K562 (cell line): ENCODE measurements around the gene ARHGAP4. TPM values are rescaled to one million over a fixed set of nuclear protein-coding genes. Genes with fewer than 3 reads are reported as not detected.

ENCODE experiments used
- ATAC-seq: fragments of 200-7000 bp; cut with Tn5 transposase; 3 replicates; pipeline ENCODE4 v1.9.1; 2020; ENCODE audit warnings: moderate library complexity
- BruUV-seq: library from RNA; stranded (reverse); fragments of 400-500 nt; replicated peaks from 2 replicates; lab custom pipeline; 2021; lab: Mats Ljungman, UMichigan
- CTCF ChIA-PET: fragments of 300-600 bp; formaldehyde crosslinking; extraction: SDS; loops from one replicate; lab custom pipeline; 2021; ENCODE audit warnings: low intra/inter-chr PET ratio; lab: Yijun Ruan, JAX
- POLR2A ChIA-PET: fragments of 300-600, 350-650 bp; sonication (Branson Sonifier 250); formaldehyde crosslinking; extraction: SDS; loops from one replicate; lab custom pipeline; 2021; ENCODE audit warnings: antibody characterized with exemption, inconsistent platforms; lab: Yijun Ruan, JAX
- DNase-seq, 4 experiments: peaks; one replicate each; pipeline versions ENCODE4 v3.0.0 to v3.0.0-alpha.2; 2011 to 2018; ENCODE audit warnings: low spot score in 3 of 4, mixed read lengths in 3 of 4; ENCODE audit errors: extremely low read depth in 1 of 4
- FAIRE-seq: peaks from 2 replicates; lab custom pipeline; 2011; peaks lifted over from hg19 to GRCh38; lab: Jason Lieb, UNC
- H2AFZ ChIP-seq: 2 replicates; pipeline ENCODE4 v1.6.0; 2011; ENCODE audit warnings: low read depth, low read length, control low read depth, inconsistent platforms
- H3K27ac ChIP-seq: fragments of 200-600 bp; 3 replicates; pipeline ENCODE4 v1.8.0; 2011; ENCODE audit warnings: low read depth, mild to moderate bottlenecking, control low read depth, inconsistent platforms, low read length, moderate library complexity, mixed read lengths; ENCODE audit errors: extremely low read depth
- H3K27me3 ChIP-seq, 2 experiments: fragments of 300-600 bp in 1 of 2; 2 replicates in 1 of 2; 3 replicates in 1 of 2; pipeline versions ENCODE4 v1.6.0 to v1.8.0; 2011; ENCODE audit warnings: inconsistent platforms in 2 of 2, low read length in 2 of 2, mild to moderate bottlenecking in 1 of 2, mixed read lengths in 1 of 2, moderate library complexity in 1 of 2; ENCODE audit not compliant: control insufficient read depth in 2 of 2, insufficient read depth in 2 of 2
- H3K36me3 ChIP-seq: fragments of 300-600 bp; 3 replicates; pipeline ENCODE4 v1.8.0; 2011; ENCODE audit warnings: mild to moderate bottlenecking, low read length, inconsistent platforms; ENCODE audit not compliant: control insufficient read depth, insufficient read depth
- H3K4me1 ChIP-seq, 2 experiments: fragments of 200-600 bp in 1 of 2; replicated peaks in 1 of 2; 2 replicates in 1 of 2; 3 replicates in 1 of 2; pipeline versions ENCODE4 v1.5.1 to v1.8.0; 2011; ENCODE audit warnings: inconsistent platforms in 2 of 2, low read length in 2 of 2, mild to moderate bottlenecking in 1 of 2, mixed read lengths in 1 of 2, moderate library complexity in 1 of 2; ENCODE audit not compliant: control insufficient read depth in 2 of 2, insufficient read depth in 2 of 2
- H3K4me2 ChIP-seq: 2 replicates; pipeline ENCODE4 v1.6.1; 2011; ENCODE audit warnings: low read length, control low read depth, inconsistent platforms, mixed read lengths; ENCODE audit not compliant: insufficient read depth
- H3K4me3 ChIP-seq: fragments of 200-600 bp; sonication (generic), shearing (Covaris generic); 2 replicates; pipeline ENCODE4 v1.5.1; 2016; ENCODE audit warnings: control low read depth, inconsistent platforms
- H3K79me2 ChIP-seq: fragments of 200-600 bp; 3 replicates; pipeline ENCODE4 v1.8.0; 2011; ENCODE audit warnings: low read length, inconsistent platforms; ENCODE audit not compliant: control insufficient read depth, insufficient read depth
- H3K9ac ChIP-seq, 2 experiments: 2 replicates each; pipeline versions ENCODE4 v1.6.0 to v1.6.1; 2011; ENCODE audit warnings: low read depth in 2 of 2, low read length in 2 of 2, control low read depth in 1 of 2, inconsistent platforms in 1 of 2, mild to moderate bottlenecking in 1 of 2, mixed read lengths in 1 of 2; ENCODE audit not compliant: insufficient read depth in 1 of 2
- H3K9me1 ChIP-seq: one replicate; pipeline ENCODE4 v1.6.0; 2011; ENCODE audit warnings: inconsistent platforms, mild to moderate bottlenecking, low read length, moderate library complexity; ENCODE audit not compliant: control insufficient read depth, insufficient read depth
- H3K9me3 ChIP-seq: replicated peaks from 2 replicates; pipeline ENCODE4 v1.5.1; 2011; ENCODE audit warnings: low read depth, low read length, inconsistent platforms; ENCODE audit not compliant: control insufficient read depth, insufficient read depth
- H4K20me1 ChIP-seq: replicated peaks from 2 replicates; pipeline ENCODE4 v1.6.1; 2011; ENCODE audit warnings: low read length, inconsistent platforms, mixed read lengths; ENCODE audit not compliant: control insufficient read depth, insufficient read depth
- DIDO1 ChIP-seq: fragments of 450-650 bp; IDR thresholded peaks from 2 replicates; pipeline ENCODE4 v1.6.1; 2016; ENCODE audit warnings: low read depth, missing biosample characterization, missing genetic modification characterization
- HNRNPL ChIP-seq: fragments of 200-400 bp; formaldehyde crosslinking; IDR thresholded peaks from 2 replicates; pipeline ENCODE4 v1.6.1; 2017; ENCODE audit warnings: low read depth, mild to moderate bottlenecking, low read length
- POLR2H ChIP-seq: IDR thresholded peaks from 2 replicates; pipeline ENCODE4 v1.6.1; 2016; ENCODE audit warnings: missing genetic modification characterization, low read depth, mild to moderate bottlenecking, control low read depth, missing compliant biosample characterization, moderate library complexity
- ZNF76 ChIP-seq: fragments of 250-450 bp; sonication (Bioruptor Pico); IDR thresholded peaks from 2 replicates; pipeline ENCODE4 v1.4.0; 2020; ENCODE audit warnings: mild to moderate bottlenecking, moderate library complexity, borderline replicate concordance
- WGBS: fragments of 100-300 bp; shearing (Covaris generic); methylation state at CpG from one replicate; pipeline ENCODE4 v1.1.6; 2016; ENCODE audit warnings: low coverage, mixed read lengths; ENCODE audit not compliant: insufficient coverage; ENCODE audit errors: missing lambda C conversion rate; 5-methylcytosine and 5-hydroxymethylcytosine counted together
- in situ Hi-C: fragments of 300-500 bp; cut with MboI; formaldehyde crosslinking; loops from 4 replicates; pipeline ENCODE4 v1.15.0; 2018; ENCODE audit warnings: inconsistent platforms, mixed read lengths
- intact Hi-C: fragments of 100-400 bp; cut with micrococcal nuclease; formaldehyde crosslinking; loops from 2 replicates; pipeline ENCODE4 v1.14.2; 2022
- polyA plus RNA-seq, 8 experiments: library from polyadenylated mRNA; depleted of rRNA in 4 of 8; stranded (reverse) in 5 of 8; unstranded in 3 of 8; fragments of >200 nt; fragmentation: Nextera tagmentation in 2 of 8; fragmentation: Illumina TruSeq in 1 of 8; extraction: Ambion mirVana in 2 of 8; extraction: Trizol in 1 of 8; gene quantifications; 2 replicates each; pipeline versions ENCODE4 v1.2.1 to v1.2.3, GENCODE V29; 2011 to 2014; ENCODE audit warnings: inconsistent platforms in 1 of 8, missing spikeins in 1 of 8
- total RNA-seq, 7 experiments: library from RNA; depleted of rRNA in 6 of 7; stranded (reverse); fragments of >200 nt in 6 of 7; fragmentation: Illumina TruSeq in 2 of 7; extraction: Trizol in 2 of 7; gene quantifications; 2 replicates each; pipeline versions ENCODE4 v1.2.1 to v1.2.3, GENCODE V29; 2011 to 2021; ENCODE audit warnings: low replicate concordance in 1 of 7
- TF ChIP-seq, protein P1 (sequence below), 2 experiments: fragments of 450-650 bp; IDR thresholded peaks; 2 replicates each; pipeline ENCODE4 v1.6.1; 2016
- TF ChIP-seq, protein P2 (sequence below): sonication (generic); formaldehyde crosslinking; IDR thresholded peaks from 2 replicates; pipeline ENCODE4 v1.8.1; 2023; ENCODE audit warnings: mild to moderate bottlenecking, missing genetic modification reagents
- TF ChIP-seq, protein P3 (sequence below): sonication (generic); formaldehyde crosslinking; IDR thresholded peaks from 2 replicates; pipeline ENCODE4 v1.8.0; 2022; ENCODE audit warnings: missing genetic modification reagents, mild to moderate bottlenecking, moderate library complexity, borderline replicate concordance
- TF ChIP-seq, protein P4 (sequence below): sonication (generic); formaldehyde crosslinking; IDR thresholded peaks from 2 replicates; pipeline ENCODE4 v1.8.1; 2023; ENCODE audit warnings: mild to moderate bottlenecking, missing genetic modification reagents, moderate library complexity

The ARHGAP4 gene
- total and polyA plus RNA-seq, 9 of the 15 experiments (the other 6 are each of a cell fraction or from before 2014, with no cell fraction given) = 0.30 to 81.8 (median 13.5) TPM

DNA sequence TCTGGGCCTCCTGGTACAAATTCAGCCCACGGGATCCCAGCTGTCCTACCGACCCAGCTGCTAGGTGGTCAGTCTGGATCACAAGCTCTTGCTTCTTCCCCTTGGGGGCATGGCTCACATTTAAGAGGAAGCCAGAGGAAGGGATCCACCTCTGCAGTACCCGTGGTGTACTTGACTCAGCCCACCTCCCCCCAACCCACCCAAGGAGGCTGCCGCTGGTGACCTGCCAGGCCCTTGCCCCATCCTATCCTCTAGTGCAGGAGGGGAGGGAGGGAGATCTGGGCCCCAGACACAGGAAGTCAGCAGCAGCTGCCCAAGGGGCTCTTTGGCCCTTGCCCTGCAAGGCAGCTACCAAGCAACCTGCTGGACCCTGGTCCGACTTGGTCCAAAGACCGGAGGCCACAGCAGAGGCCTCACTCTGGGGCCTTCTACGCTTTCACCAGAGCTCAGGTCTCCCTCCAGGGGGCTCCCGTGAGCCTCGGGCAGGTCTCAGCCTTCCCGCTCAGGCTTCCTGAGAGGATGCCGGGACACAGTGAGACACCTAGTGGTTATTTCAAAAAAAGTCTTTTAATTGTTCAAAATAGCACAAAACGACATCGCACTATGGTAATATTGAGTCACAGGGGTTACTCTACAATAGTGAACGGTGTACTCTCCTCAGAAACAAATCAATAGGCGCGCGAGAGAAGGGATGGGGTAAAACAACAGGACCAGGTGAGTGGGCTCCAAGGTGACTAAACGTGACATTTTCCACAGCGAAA lies 21.1 kb upstream of the ARHGAP4 start:
- Histone ChIP-seq H3K4me2 (no peak overlapping the region), H3K4me3 (no peak overlapping the region), H3K9me3 (no peaks in the 10 kb centered on the region), H3K4me1 (peaks cover 8 to 80% of the 10 kb centered on the region in 2 experiments; a peak in 4 of 5 replicates), H3K9me1 (no peaks in the 10 kb centered on the region), H3K9ac (peak overlapping the region in 1 of 2 experiments; percentile 75; a peak in 2 of 4 replicates), H3K27me3 (no peaks in the 10 kb centered on the region), H3K36me3 (peaks cover 51% of the 10 kb centered on the region; the same call in 2 of the 3 replicates), H2AFZ (no peak overlapping the region), H3K79me2 (peaks cover 7% of the 10 kb centered on the region; the same call in 2 of the 3 replicates), H3K27ac (peak overlapping the region; percentile 53; the same call in 2 of the 3 replicates), H4K20me1 (no peaks in the 10 kb centered on the region)
- peak; percentile 92 for ATAC-seq
- in situ Hi-C loops (no loop called here), intact Hi-C loops (loop anchor here (1.0 to 2.0 kb wide), 3 partner anchors 19 to 182 kb away; partner anchors contain the start of gene PLXNB3)
- POLR2A ChIA-PET = interaction anchor here (0.7 to 2.6 kb wide), 11 partner anchors 9 to 1006 kb away, joined by 3 to 17 read pairs (median 5); partner anchors contain the start of genes NAA10 and TMEM187
- 24% methylated on average over 18 of the region's 19 CpGs for WGBS
- FAIRE-seq = peak; percentile 97
- CTCF ChIA-PET = interaction anchor here (0.7 to 1.4 kb wide), 6 partner anchors 23 to 1005 kb away, joined by 3 to 7 read pairs (median 6); partner anchors contain the start of gene PLXNB3
- no TSS peak for BruUV-seq
- DNase-seq = peak; percentile 62 to 90 (median 72)
- TF ChIP-seq, protein P1, sequence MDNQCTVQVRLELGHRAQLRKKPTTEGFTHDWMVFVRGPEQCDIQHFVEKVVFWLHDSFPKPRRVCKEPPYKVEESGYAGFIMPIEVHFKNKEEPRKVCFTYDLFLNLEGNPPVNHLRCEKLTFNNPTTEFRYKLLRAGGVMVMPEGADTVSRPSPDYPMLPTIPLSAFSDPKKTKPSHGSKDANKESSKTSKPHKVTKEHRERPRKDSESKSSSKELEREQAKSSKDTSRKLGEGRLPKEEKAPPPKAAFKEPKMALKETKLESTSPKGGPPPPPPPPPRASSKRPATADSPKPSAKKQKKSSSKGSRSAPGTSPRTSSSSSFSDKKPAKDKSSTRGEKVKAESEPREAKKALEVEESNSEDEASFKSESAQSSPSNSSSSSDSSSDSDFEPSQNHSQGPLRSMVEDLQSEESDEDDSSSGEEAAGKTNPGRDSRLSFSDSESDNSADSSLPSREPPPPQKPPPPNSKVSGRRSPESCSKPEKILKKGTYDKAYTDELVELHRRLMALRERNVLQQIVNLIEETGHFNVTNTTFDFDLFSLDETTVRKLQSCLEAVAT (IDR thresholded peaks at IDR 0.05) = peak in 1 of 2 experiments; percentile 67; a peak in 2 of 4 replicates
- TF ChIP-seq, protein P2, sequence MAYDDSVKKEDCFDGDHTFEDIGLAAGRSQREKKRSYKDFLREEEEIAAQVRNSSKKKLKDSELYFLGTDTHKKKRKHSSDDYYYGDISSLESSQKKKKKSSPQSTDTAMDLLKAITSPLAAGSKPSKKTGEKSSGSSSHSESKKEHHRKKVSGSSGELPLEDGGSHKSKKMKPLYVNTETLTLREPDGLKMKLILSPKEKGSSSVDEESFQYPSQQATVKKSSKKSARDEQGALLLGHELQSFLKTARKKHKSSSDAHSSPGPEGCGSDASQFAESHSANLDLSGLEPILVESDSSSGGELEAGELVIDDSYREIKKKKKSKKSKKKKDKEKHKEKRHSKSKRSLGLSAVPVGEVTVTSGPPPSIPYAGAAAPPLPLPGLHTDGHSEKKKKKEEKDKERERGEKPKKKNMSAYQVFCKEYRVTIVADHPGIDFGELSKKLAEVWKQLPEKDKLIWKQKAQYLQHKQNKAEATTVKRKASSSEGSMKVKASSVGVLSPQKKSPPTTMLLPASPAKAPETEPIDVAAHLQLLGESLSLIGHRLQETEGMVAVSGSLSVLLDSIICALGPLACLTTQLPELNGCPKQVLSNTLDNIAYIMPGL (CRISPR knock-in tag) = no peak
- TF ChIP-seq ZNF76 (CRISPR knock-in tag) = no peak
- no peak for TF ChIP-seq HNRNPL
- no peak for TF ChIP-seq DIDO1
- TF ChIP-seq, protein P3, sequence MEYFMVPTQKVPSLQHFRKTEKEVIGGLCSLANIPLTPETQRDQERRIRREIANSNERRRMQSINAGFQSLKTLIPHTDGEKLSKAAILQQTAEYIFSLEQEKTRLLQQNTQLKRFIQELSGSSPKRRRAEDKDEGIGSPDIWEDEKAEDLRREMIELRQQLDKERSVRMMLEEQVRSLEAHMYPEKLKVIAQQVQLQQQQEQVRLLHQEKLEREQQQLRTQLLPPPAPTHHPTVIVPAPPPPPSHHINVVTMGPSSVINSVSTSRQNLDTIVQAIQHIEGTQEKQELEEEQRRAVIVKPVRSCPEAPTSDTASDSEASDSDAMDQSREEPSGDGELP (CRISPR knock-in tag) = peak; percentile 63; the same call in 1 of the 2 replicates
- TF ChIP-seq POLR2H = no peak
- TF ChIP-seq, protein P4, sequence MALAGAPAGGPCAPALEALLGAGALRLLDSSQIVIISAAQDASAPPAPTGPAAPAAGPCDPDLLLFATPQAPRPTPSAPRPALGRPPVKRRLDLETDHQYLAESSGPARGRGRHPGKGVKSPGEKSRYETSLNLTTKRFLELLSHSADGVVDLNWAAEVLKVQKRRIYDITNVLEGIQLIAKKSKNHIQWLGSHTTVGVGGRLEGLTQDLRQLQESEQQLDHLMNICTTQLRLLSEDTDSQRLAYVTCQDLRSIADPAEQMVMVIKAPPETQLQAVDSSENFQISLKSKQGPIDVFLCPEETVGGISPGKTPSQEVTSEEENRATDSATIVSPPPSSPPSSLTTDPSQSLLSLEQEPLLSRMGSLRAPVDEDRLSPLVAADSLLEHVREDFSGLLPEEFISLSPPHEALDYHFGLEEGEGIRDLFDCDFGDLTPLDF (CRISPR knock-in tag) = no peak
